SK-N-SH treated with all-trans-retinoic acid at 6 μM for 48 hours (cell line): Measurements from ENCODE around the gene IQCK.

Experiments used
- BACH2 ChIP-seq: fragments of 250-450 bp; sonication (Bioruptor Pico); IDR thresholded peaks from 2 replicates; pipeline ENCODE4 v1.9.0; 2021; ENCODE audit warnings: mild to moderate bottlenecking, borderline replicate concordance
- CSDC2 ChIP-seq: fragments of 250-450 bp; sonication (Bioruptor Pico); IDR thresholded peaks from 2 replicates; pipeline ENCODE4 v1.5.0; 2020; ENCODE audit warnings: mild to moderate bottlenecking, moderate library complexity
- GLIS3 ChIP-seq: fragments of 250-450 bp; sonication (Bioruptor Pico); IDR thresholded peaks from 2 replicates; pipeline ENCODE4 v1.5.0; 2020; ENCODE audit warnings: mild to moderate bottlenecking, moderate library complexity
- OSR1 ChIP-seq: fragments of 250-450 bp; sonication (Bioruptor Pico); IDR thresholded peaks from 2 replicates; pipeline ENCODE4 v1.8.0; 2022; ENCODE audit warnings: moderate library complexity, mild to moderate bottlenecking, inconsistent platforms
- ZNF8 ChIP-seq: fragments of 450-650 bp; formaldehyde crosslinking; IDR thresholded peaks from 2 replicates; pipeline ENCODE4 v1.5.0; 2020; ENCODE audit warnings: mild to moderate bottlenecking, moderate library complexity
- TF ChIP-seq, protein P1 (sequence below): fragments of 250-450 bp; sonication (Bioruptor Pico); IDR thresholded peaks from 2 replicates; pipeline ENCODE4 v1.8.0; 2020; ENCODE audit warnings: mild to moderate bottlenecking, moderate library complexity, borderline replicate concordance

DNA sequence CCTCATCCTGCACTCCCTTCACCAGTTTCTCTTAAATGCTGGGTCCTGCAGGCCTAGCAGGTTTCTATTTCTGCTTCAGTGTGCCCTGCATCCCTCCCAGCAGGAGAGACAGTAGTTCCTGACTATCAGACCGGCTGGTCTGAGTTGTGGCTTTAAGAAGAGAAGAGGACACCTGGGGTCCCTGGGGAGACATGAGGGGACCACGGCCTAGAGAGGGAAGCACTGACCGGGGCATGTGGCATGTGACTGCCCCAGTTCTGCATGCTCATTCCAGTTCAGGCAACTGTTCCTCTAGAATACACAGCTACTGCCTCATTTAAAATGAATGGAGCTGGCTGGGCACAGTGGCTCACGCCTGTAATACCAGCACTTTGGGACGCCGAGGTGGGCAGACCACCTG, 105.3 kb downstream of the IQCK start:
- TF ChIP-seq BACH2 (CRISPR knock-in tag) = no peak
- no peak for TF ChIP-seq ZNF8 (CRISPR knock-in tag)
- TF ChIP-seq CSDC2 = no peak
- TF ChIP-seq OSR1 = no peak
- TF ChIP-seq GLIS3 (CRISPR knock-in tag) = no peak
- TF ChIP-seq, protein P1, sequence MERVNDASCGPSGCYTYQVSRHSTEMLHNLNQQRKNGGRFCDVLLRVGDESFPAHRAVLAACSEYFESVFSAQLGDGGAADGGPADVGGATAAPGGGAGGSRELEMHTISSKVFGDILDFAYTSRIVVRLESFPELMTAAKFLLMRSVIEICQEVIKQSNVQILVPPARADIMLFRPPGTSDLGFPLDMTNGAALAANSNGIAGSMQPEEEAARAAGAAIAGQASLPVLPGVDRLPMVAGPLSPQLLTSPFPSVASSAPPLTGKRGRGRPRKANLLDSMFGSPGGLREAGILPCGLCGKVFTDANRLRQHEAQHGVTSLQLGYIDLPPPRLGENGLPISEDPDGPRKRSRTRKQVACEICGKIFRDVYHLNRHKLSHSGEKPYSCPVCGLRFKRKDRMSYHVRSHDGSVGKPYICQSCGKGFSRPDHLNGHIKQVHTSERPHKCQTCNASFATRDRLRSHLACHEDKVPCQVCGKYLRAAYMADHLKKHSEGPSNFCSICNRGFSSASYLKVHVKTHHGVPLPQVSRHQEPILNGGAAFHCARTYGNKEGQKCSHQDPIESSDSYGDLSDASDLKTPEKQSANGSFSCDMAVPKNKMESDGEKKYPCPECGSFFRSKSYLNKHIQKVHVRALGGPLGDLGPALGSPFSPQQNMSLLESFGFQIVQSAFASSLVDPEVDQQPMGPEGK = no peak
